ENCODE measurements around the gene EIF2A. TPM values are rescaled to one million over a fixed set of nuclear protein-coding genes. Genes with fewer than 3 reads are reported as not detected.
A peak's percentile ranks its signal among the peaks of the same experiment; 100 is the strongest.
"Not testable (repeated sequence)": the region's sequence is repeated elsewhere in the genome, so short reads cannot be mapped to it uniquely, and the experiment has no call there.

EIF2A gene
- polyA plus RNA-seq, 1 donor: 210 TPM

- not testable (repeated sequence) for DNase-seq
Measured at GRCh38 chr3:150600647-150601530, 54.3 kb downstream of the EIF2A start.

- no peak for DNase-seq
Measured at GRCh38 chr3:150602426-150603152, 56.0 kb downstream of the EIF2A start.

GRCh38 chr3:150603153-150603979, 56.8 kb downstream of the EIF2A start, which contains the start of gene SELENOT:
Gene SELENOT, plus strand, starts transcription at chr3:150603321. Its CDS starts 42 bp downstream, at chr3:150603363.
- DNase-seq: peak; percentile 95

- DNase-seq: no peak
Measured at GRCh38 chr3:150603980-150604319, 57.4 kb downstream of the EIF2A start.

- no peak for DNase-seq
Measured at GRCh38 chr3:150605998-150606641, 59.5 kb downstream of the EIF2A start.

- DNase-seq: no peak
Measured at GRCh38 chr3:150607267-150608065, 60.9 kb downstream of the EIF2A start.

- no peak for DNase-seq
Measured at GRCh38 chr3:150609988-150610387, 63.4 kb downstream of the EIF2A start.

GRCh38 chr3:150610785-150611184, 64.2 kb downstream of the EIF2A start:
- no peak for DNase-seq

- no peak for DNase-seq
Measured at GRCh38 chr3:150611666-150612065, 65.1 kb downstream of the EIF2A start.

GRCh38 chr3:150612494-150612893, 65.9 kb downstream of the EIF2A start:
- DNase-seq: no peak

- DNase-seq: no peak
Measured at GRCh38 chr3:150613034-150613433, 66.4 kb downstream of the EIF2A start.

GRCh38 chr3:150613709-150614480, 67.3 kb downstream of the EIF2A start:
- DNase-seq: no peak

- no peak for DNase-seq
Measured at GRCh38 chr3:150620002-150620689, 73.6 kb downstream of the EIF2A start.

- not testable (repeated sequence) for DNase-seq
Measured at GRCh38 chr3:150622955-150623354, 76.4 kb downstream of the EIF2A start.

GRCh38 chr3:150623945-150624344, 77.4 kb downstream of the EIF2A start:
- DNase-seq: no peak

- no peak for DNase-seq
Measured at GRCh38 chr3:150626148-150626930, 79.8 kb downstream of the EIF2A start.

GRCh38 chr3:150627557-150627956, 81.0 kb downstream of the EIF2A start:
- DNase-seq: no peak

- no peak for DNase-seq
Measured at GRCh38 chr3:150631515-150632221, 85.1 kb downstream of the EIF2A start.

Data from left kidney (tissue), 2 donors.